SU-DHL-6 (cell line): ENCODE results near the gene ZNF195.
"Not testable (repeated sequence)": the region's sequence is repeated elsewhere in the genome, so short reads cannot be mapped to it uniquely, and the experiment has no call there.

Source experiments
- CTCF ChIP-seq: fragments of 200-600 bp; sonication (generic); IDR thresholded peaks from one replicate; pipeline ENCODE4 v1.5.1; 2017; ENCODE audit warnings: antibody characterized with exemption, mild to moderate bottlenecking, low read length, moderate library complexity; ENCODE audit not compliant: insufficient read depth, poor library complexity, severe bottlenecking
- EZH2phosphoT487 ChIP-seq: fragments of 200-600 bp; sonication (generic), shearing (Covaris generic); conservative IDR thresholded peaks from 2 replicates; pipeline ENCODE4 v1.6.1; 2018; ENCODE audit warnings: mild to moderate bottlenecking, antibody characterized with exemption, low read length, moderate library complexity, mixed read lengths

DNA sequence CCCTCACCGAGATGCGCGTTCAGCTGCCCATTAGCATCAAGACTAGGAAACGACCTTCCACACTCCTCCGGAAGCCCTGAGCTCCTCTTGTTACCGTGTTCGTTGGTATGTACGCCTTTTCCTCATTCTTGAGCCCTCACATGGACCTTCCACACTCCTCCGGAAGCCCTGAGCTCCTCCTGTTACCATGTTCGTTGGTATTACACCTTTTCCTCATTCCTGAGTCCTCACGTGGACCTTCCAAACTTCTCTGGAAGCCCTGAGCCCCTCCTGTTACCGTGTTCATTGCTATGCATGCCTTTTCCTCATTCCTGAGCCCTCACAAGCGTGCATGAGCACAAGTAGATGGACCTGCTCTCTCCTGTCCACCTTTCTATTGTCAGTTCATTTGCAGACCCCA lies 52.5 kb downstream of the ZNF195 start:
- not testable (repeated sequence) for TF ChIP-seq CTCF, EZH2phosphoT487
